K562 (cell line): ENCODE data around the gene KCNJ11. TPM values are rescaled to one million over a fixed set of nuclear protein-coding genes. Genes with fewer than 3 reads are reported as not detected.

Experiments
- CREB1 ChIP-seq, 2 experiments: sonication (generic) in 1 of 2; formaldehyde crosslinking in 1 of 2; IDR thresholded peaks; 2 replicates each; pipeline versions ENCODE4 v1.6.1 to v1.8.0; 2012 to 2022; ENCODE audit warnings: inconsistent platforms in 1 of 2, mild to moderate bottlenecking in 1 of 2, missing genetic modification reagents in 1 of 2, moderate library complexity in 1 of 2
- CREM ChIP-seq: IDR thresholded peaks from 2 replicates; pipeline ENCODE4 v1.6.1; 2014; ENCODE audit warnings: antibody characterized with exemption, low read depth
- EZH2 ChIP-seq: IDR thresholded peaks from 2 replicates; pipeline ENCODE4 v1.6.1; 2012; ENCODE audit warnings: low read depth, mild to moderate bottlenecking, inconsistent platforms, low read length, borderline replicate concordance
- GTF2A2 ChIP-seq: IDR thresholded peaks from 2 replicates; pipeline ENCODE4 v1.6.1; 2016; ENCODE audit warnings: mild to moderate bottlenecking, missing genetic modification characterization, missing compliant biosample characterization
- SMC3 ChIP-seq: conservative IDR thresholded peaks from 2 replicates; pipeline ENCODE4 v1.6.1; 2011; ENCODE audit warnings: low read depth, low read length, improper control_type of control experiment; ENCODE audit not compliant: insufficient read depth
- polyA plus RNA-seq, 8 experiments: library from polyadenylated mRNA; depleted of rRNA in 4 of 8; stranded (reverse) in 5 of 8; unstranded in 3 of 8; fragments of >200 nt; fragmentation: Nextera tagmentation in 2 of 8; fragmentation: Illumina TruSeq in 1 of 8; extraction: Ambion mirVana in 2 of 8; extraction: Trizol in 1 of 8; gene quantifications; 2 replicates each; pipeline versions ENCODE4 v1.2.1 to v1.2.3, GENCODE V29; 2011 to 2014; ENCODE audit warnings: inconsistent platforms in 1 of 8, missing spikeins in 1 of 8
- total RNA-seq, 7 experiments: library from RNA; depleted of rRNA in 6 of 7; stranded (reverse); fragments of >200 nt in 6 of 7; fragmentation: Illumina TruSeq in 2 of 7; extraction: Trizol in 2 of 7; gene quantifications; 2 replicates each; pipeline versions ENCODE4 v1.2.1 to v1.2.3, GENCODE V29; 2011 to 2021; ENCODE audit warnings: low replicate concordance in 1 of 7
- TF ChIP-seq, protein P1 (sequence below): fragments of 250-450 bp; sonication (Bioruptor Pico); IDR thresholded peaks from 2 replicates; pipeline ENCODE4 v1.8.0; 2021; ENCODE audit warnings: borderline replicate concordance, mild to moderate bottlenecking, moderate library complexity; ENCODE audit not compliant: poor library complexity, severe bottlenecking
- TF ChIP-seq, protein P2 (sequence below): fragments of 450-650 bp; IDR thresholded peaks from 2 replicates; pipeline ENCODE4 v1.6.1; 2018; ENCODE audit not compliant: partially characterized antibody
- TF ChIP-seq, protein P3 (sequence below): fragments of 450-650 bp; IDR thresholded peaks from 2 replicates; pipeline ENCODE4 v1.6.1; 2016; ENCODE audit warnings: mild to moderate bottlenecking, moderate library complexity

The KCNJ11 gene
- total and polyA plus RNA-seq, 9 of the 15 experiments (the other 6 are each of a cell fraction or from before 2014, with no cell fraction given): 0.54 to 3.7 (median 0.86) TPM; not detected in 2

DNA sequence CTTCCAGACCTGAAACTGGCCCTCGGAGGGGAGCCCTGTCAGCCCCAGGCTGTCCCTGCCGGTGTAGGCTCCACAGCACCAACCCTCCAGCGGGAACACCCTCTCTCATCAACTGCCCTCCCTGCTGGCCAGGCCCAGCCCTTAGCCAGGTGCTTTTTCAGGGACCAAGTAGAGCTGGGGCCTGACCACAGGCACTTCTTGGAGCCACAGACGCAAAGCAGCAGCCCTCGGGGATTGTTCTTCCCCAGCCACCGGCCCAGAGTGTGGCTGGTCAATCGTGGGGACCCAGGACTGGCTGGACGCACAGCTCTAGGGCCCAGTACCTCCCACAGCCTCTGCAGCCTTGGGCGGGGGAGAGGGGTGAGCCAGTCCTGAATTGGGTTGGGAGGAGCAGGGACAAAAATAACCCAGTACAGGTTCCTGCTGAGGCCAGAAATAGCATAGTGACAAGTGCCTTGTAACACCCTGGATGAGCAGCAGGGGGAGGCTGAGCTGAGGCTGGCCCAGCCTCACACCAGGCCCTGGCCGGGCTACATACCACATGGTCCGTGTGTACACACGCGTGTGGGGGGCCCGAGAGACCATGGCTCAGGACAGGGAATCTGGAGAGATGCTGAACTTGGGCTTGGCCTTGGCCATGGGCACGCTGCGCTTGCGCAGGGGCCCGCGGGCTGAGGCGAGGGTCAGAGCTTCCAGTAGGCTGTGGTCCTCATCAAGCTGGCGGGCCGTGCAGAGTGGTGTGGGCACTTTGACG lies 2.0 kb downstream of the KCNJ11 start (continued):
- TF ChIP-seq, protein P1, sequence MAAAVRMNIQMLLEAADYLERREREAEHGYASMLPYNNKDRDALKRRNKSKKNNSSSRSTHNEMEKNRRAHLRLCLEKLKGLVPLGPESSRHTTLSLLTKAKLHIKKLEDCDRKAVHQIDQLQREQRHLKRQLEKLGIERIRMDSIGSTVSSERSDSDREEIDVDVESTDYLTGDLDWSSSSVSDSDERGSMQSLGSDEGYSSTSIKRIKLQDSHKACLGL (CRISPR knock-in tag): no peak
- TF ChIP-seq CREB1 (IDR thresholded peaks at IDR 0.05) (no peak), CREB1 (CRISPR knock-in tag; IDR thresholded peaks at IDR 0.05) (0 out of 2 replicates have a peak, but pooled peaks have one; percentile 21), GTF2A2 (tag) (no peak), EZH2 (no peak), CREM (0 out of 2 replicates have a peak, but pooled peaks have one; percentile 16), SMC3 (peak; percentile 70)
- TF ChIP-seq, protein P2, sequence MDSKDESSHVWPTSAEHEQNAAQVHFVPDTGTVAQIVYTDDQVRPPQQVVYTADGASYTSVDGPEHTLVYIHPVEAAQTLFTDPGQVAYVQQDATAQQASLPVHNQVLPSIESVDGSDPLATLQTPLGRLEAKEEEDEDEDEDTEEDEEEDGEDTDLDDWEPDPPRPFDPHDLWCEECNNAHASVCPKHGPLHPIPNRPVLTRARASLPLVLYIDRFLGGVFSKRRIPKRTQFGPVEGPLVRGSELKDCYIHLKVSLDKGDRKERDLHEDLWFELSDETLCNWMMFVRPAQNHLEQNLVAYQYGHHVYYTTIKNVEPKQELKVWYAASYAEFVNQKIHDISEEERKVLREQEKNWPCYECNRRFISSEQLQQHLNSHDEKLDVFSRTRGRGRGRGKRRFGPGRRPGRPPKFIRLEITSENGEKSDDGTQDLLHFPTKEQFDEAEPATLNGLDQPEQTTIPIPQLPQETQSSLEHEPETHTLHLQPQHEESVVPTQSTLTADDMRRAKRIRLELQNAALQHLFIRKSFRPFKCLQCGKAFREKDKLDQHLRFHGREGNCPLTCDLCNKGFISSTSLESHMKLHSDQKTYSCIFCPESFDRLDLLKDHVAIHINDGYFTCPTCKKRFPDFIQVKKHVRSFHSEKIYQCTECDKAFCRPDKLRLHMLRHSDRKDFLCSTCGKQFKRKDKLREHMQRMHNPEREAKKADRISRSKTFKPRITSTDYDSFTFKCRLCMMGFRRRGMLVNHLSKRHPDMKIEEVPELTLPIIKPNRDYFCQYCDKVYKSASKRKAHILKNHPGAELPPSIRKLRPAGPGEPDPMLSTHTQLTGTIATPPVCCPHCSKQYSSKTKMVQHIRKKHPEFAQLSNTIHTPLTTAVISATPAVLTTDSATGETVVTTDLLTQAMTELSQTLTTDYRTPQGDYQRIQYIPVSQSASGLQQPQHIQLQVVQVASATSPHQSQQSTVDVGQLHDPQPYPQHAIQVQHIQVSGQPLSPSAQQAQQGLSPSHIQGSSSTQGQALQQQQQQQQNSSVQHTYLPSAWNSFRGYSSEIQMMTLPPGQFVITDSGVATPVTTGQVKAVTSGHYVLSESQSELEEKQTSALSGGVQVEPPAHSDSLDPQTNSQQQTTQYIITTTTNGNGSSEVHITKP: no peak
- TF ChIP-seq, protein P3, sequence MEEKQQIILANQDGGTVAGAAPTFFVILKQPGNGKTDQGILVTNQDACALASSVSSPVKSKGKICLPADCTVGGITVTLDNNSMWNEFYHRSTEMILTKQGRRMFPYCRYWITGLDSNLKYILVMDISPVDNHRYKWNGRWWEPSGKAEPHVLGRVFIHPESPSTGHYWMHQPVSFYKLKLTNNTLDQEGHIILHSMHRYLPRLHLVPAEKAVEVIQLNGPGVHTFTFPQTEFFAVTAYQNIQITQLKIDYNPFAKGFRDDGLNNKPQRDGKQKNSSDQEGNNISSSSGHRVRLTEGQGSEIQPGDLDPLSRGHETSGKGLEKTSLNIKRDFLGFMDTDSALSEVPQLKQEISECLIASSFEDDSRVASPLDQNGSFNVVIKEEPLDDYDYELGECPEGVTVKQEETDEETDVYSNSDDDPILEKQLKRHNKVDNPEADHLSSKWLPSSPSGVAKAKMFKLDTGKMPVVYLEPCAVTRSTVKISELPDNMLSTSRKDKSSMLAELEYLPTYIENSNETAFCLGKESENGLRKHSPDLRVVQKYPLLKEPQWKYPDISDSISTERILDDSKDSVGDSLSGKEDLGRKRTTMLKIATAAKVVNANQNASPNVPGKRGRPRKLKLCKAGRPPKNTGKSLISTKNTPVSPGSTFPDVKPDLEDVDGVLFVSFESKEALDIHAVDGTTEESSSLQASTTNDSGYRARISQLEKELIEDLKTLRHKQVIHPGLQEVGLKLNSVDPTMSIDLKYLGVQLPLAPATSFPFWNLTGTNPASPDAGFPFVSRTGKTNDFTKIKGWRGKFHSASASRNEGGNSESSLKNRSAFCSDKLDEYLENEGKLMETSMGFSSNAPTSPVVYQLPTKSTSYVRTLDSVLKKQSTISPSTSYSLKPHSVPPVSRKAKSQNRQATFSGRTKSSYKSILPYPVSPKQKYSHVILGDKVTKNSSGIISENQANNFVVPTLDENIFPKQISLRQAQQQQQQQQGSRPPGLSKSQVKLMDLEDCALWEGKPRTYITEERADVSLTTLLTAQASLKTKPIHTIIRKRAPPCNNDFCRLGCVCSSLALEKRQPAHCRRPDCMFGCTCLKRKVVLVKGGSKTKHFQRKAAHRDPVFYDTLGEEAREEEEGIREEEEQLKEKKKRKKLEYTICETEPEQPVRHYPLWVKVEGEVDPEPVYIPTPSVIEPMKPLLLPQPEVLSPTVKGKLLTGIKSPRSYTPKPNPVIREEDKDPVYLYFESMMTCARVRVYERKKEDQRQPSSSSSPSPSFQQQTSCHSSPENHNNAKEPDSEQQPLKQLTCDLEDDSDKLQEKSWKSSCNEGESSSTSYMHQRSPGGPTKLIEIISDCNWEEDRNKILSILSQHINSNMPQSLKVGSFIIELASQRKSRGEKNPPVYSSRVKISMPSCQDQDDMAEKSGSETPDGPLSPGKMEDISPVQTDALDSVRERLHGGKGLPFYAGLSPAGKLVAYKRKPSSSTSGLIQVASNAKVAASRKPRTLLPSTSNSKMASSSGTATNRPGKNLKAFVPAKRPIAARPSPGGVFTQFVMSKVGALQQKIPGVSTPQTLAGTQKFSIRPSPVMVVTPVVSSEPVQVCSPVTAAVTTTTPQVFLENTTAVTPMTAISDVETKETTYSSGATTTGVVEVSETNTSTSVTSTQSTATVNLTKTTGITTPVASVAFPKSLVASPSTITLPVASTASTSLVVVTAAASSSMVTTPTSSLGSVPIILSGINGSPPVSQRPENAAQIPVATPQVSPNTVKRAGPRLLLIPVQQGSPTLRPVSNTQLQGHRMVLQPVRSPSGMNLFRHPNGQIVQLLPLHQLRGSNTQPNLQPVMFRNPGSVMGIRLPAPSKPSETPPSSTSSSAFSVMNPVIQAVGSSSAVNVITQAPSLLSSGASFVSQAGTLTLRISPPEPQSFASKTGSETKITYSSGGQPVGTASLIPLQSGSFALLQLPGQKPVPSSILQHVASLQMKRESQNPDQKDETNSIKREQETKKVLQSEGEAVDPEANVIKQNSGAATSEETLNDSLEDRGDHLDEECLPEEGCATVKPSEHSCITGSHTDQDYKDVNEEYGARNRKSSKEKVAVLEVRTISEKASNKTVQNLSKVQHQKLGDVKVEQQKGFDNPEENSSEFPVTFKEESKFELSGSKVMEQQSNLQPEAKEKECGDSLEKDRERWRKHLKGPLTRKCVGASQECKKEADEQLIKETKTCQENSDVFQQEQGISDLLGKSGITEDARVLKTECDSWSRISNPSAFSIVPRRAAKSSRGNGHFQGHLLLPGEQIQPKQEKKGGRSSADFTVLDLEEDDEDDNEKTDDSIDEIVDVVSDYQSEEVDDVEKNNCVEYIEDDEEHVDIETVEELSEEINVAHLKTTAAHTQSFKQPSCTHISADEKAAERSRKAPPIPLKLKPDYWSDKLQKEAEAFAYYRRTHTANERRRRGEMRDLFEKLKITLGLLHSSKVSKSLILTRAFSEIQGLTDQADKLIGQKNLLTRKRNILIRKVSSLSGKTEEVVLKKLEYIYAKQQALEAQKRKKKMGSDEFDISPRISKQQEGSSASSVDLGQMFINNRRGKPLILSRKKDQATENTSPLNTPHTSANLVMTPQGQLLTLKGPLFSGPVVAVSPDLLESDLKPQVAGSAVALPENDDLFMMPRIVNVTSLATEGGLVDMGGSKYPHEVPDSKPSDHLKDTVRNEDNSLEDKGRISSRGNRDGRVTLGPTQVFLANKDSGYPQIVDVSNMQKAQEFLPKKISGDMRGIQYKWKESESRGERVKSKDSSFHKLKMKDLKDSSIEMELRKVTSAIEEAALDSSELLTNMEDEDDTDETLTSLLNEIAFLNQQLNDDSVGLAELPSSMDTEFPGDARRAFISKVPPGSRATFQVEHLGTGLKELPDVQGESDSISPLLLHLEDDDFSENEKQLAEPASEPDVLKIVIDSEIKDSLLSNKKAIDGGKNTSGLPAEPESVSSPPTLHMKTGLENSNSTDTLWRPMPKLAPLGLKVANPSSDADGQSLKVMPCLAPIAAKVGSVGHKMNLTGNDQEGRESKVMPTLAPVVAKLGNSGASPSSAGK: peak; percentile 63
